ENCODE data around the gene ENOX1.

GRCh38 chr13:43405457-43405856 lies 381.3 kb downstream of the ENOX1 start:
- TF ChIP-seq CTCF (IDR thresholded peaks at IDR 0.05): no peak
- TF ChIP-seq POLR2A (IDR thresholded peaks at IDR 0.05): no peak

Data from testis (tissue), 2 donors.